Neural progenitor cell (in vitro differentiated cells): Measurements from ENCODE around the gene ACSM5. TPM values are rescaled to one million over a fixed set of nuclear protein-coding genes. Genes with fewer than 3 reads are reported as not detected.
A peak's percentile ranks its signal among the peaks of the same experiment; 100 is the strongest.

ENCODE experiments used
- DNase-seq: peaks from one replicate; pipeline ENCODE4 v3.0.0-alpha.2; 2016; ENCODE audit warnings: low spot score
- H2AFZ ChIP-seq: fragments of 200-600 bp; sonication (generic); replicated peaks from 2 replicates; pipeline ENCODE4 v1.6.1; 2016; ENCODE audit warnings: antibody characterized with exemption
- H3F3A ChIP-seq: fragments of 200-600 bp; sonication (generic); 2 replicates; pipeline ENCODE4 v1.6.1; 2016; ENCODE audit warnings: antibody characterized with exemption, low read depth
- H3K27ac ChIP-seq: fragments of 200-600 bp; sonication (generic); 2 replicates; pipeline ENCODE4 v1.5.1; 2016; ENCODE audit warnings: mild to moderate bottlenecking
- H3K27me3 ChIP-seq: fragments of 200-600 bp; sonication (generic); 2 replicates; pipeline ENCODE4 v1.6.1; 2016; ENCODE audit warnings: mild to moderate bottlenecking, moderate library complexity
- H3K36me3 ChIP-seq: fragments of 200-600 bp; sonication (generic); 2 replicates; pipeline ENCODE4 v1.5.1; 2016
- H3K4me1 ChIP-seq: fragments of 200-600 bp; sonication (generic); 2 replicates; pipeline ENCODE4 v1.6.1; 2016; ENCODE audit warnings: mixed run types
- H3K4me2 ChIP-seq: fragments of 200-600 bp; sonication (generic); 2 replicates; pipeline ENCODE4 v1.6.1; 2016
- H3K4me3 ChIP-seq: fragments of 200-600 bp; sonication (generic); 2 replicates; pipeline ENCODE4 v1.5.1; 2016
- H3K79me2 ChIP-seq: fragments of 200-600 bp; sonication (generic); 2 replicates; pipeline ENCODE4 v1.6.1; 2016; ENCODE audit warnings: low read depth
- H3K9ac ChIP-seq: fragments of 200-600 bp; sonication (generic); 2 replicates; pipeline ENCODE4 v1.6.1; 2016
- H3K9me3 ChIP-seq: fragments of 200-600 bp; sonication (generic); 2 replicates; pipeline ENCODE4 v1.5.1; 2016; ENCODE audit warnings: low read depth
- H4K20me1 ChIP-seq: fragments of 200-600 bp; sonication (generic); 2 replicates; pipeline ENCODE4 v1.6.1; 2016; ENCODE audit warnings: low read depth
- H3K27ac Mint-ChIP-seq: 3 replicates; pipeline ENCODE4 v1.8.0; 2021; ENCODE audit warnings: mixed read lengths
- H3K27me3 Mint-ChIP-seq: 2 replicates; pipeline ENCODE4 v1.8.0; 2022; ENCODE audit warnings: low read depth, mild to moderate bottlenecking, inconsistent platforms, moderate library complexity, mixed read lengths; ENCODE audit not compliant: insufficient read depth
- H3K36me3 Mint-ChIP-seq: 3 replicates; pipeline ENCODE4 v1.8.0; 2021; ENCODE audit warnings: mixed read lengths
- H3K4me1 Mint-ChIP-seq: 3 replicates; pipeline ENCODE4 v1.8.0; 2021; ENCODE audit warnings: mixed read lengths
- H3K4me3 Mint-ChIP-seq: 3 replicates; pipeline ENCODE4 v1.8.0; 2021; ENCODE audit warnings: mild to moderate bottlenecking, moderate library complexity, mixed read lengths
- H3K9me3 Mint-ChIP-seq: 3 replicates; pipeline ENCODE4 v1.8.0; 2020; ENCODE audit warnings: mixed read lengths
- CTCF ChIP-seq: fragments of 200-600 bp; sonication (generic); IDR thresholded peaks from 2 replicates; pipeline ENCODE4 v1.5.1; 2017; ENCODE audit warnings: antibody characterized with exemption, mild to moderate bottlenecking
- EZH2 ChIP-seq: fragments of 200-600 bp; sonication (generic); IDR thresholded peaks from 2 replicates; pipeline ENCODE4 v1.6.1; 2017; ENCODE audit warnings: antibody characterized with exemption, mild to moderate bottlenecking, moderate library complexity
- EZH2phosphoT487 ChIP-seq: fragments of 200-600 bp; sonication (generic); IDR thresholded peaks from 2 replicates; pipeline ENCODE4 v1.6.1; 2017; ENCODE audit warnings: antibody characterized with exemption
- total RNA-seq: library from RNA; depleted of rRNA; stranded (reverse); fragments of >200 nt; gene quantifications from 2 replicates; pipeline ENCODE4 v1.2.3, GENCODE V29; 2015; ENCODE audit warnings: low replicate concordance

The ACSM5 gene
- total RNA-seq, 1 donor from 2014 or later: not detected

GRCh38 chr16:20388854-20389253 lies 20.5 kb upstream of the ACSM5 start:
- no peak for DNase-seq
- Histone ChIP-seq H4K20me1 (no peaks in the 10 kb centered on the region), H3K36me3 (no peaks in the 10 kb centered on the region), H2AFZ (no peak overlapping the region), H3K27me3 (peaks cover 13% of the 10 kb centered on the region), H3K4me3 (no peak overlapping the region), H3K79me2 (no peaks in the 10 kb centered on the region), H3K9me3 (no peaks in the 10 kb centered on the region), H3F3A (no peaks in the 10 kb centered on the region), H3K4me2 (no peak overlapping the region), H3K27ac (no peak overlapping the region), H3K4me1 (peaks cover 5% of the 10 kb centered on the region), H3K9ac (no peak overlapping the region)
- H3K4me3 Mint-ChIP-seq: no peak overlapping the region
- H3K9me3 Mint-ChIP-seq: no peaks in the 10 kb centered on the region
- peaks cover 40% of the 10 kb centered on the region for H3K4me1 Mint-ChIP-seq
- H3K27ac Mint-ChIP-seq: no peak overlapping the region
- no peak for TF ChIP-seq CTCF
- no peak for TF ChIP-seq EZH2phosphoT487
- TF ChIP-seq EZH2: no peak
- H3K36me3 Mint-ChIP-seq: no peaks in the 10 kb centered on the region
- peaks cover 5% of the 10 kb centered on the region for H3K27me3 Mint-ChIP-seq

- no peak overlapping the region for H2AFZ ChIP-seq
Observed at GRCh38 chr16:20391045-20391444, 18.3 kb upstream of the ACSM5 start.

GRCh38 chr16:20393801-20394577 lies 15.3 kb upstream of the ACSM5 start:
- Histone ChIP-seq H4K20me1 (no peaks in the 10 kb centered on the region), H3K4me2 (no peak overlapping the region), H3K4me3 (no peak overlapping the region), H3K27me3 (no peaks in the 10 kb centered on the region), H2AFZ (no peak overlapping the region), H3K36me3 (no peaks in the 10 kb centered on the region), H3K9me3 (no peaks in the 10 kb centered on the region), H3F3A (no peaks in the 10 kb centered on the region), H3K79me2 (no peaks in the 10 kb centered on the region), H3K4me1 (no peaks in the 10 kb centered on the region), H3K27ac (no peak overlapping the region), H3K9ac (no peak overlapping the region)
- Mint-ChIP-seq H3K4me3 (no peak overlapping the region), H3K27me3 (peaks cover 5% of the 10 kb centered on the region), H3K27ac (peak overlapping the region; percentile 12), H3K36me3 (no peaks in the 10 kb centered on the region), H3K4me1 (peaks cover 26% of the 10 kb centered on the region), H3K9me3 (no peaks in the 10 kb centered on the region)
- TF ChIP-seq EZH2 (no peak), CTCF (no peak), EZH2phosphoT487 (no peak)
- DNase-seq: no peak

More at GRCh38 chr16:20391045-20391444, 18.3 kb upstream of the ACSM5 start:
- H4K20me1 ChIP-seq: no peaks in the 10 kb centered on the region
- no peaks in the 10 kb centered on the region for H3K36me3 Mint-ChIP-seq
- no peak overlapping the region for H3K4me3 ChIP-seq
- H3K4me1 ChIP-seq: peaks cover 3% of the 10 kb centered on the region
- H3K27me3 ChIP-seq: peaks cover 12% of the 10 kb centered on the region
- H3K4me1 Mint-ChIP-seq: peaks cover 33% of the 10 kb centered on the region
- no peak overlapping the region for H3K27ac ChIP-seq
- H3K27me3 Mint-ChIP-seq: peaks cover 5% of the 10 kb centered on the region
- TF ChIP-seq CTCF: no peak
- no peak for TF ChIP-seq EZH2phosphoT487
- no peak for TF ChIP-seq EZH2
- H3K4me2 ChIP-seq: no peak overlapping the region
- H3K9me3 Mint-ChIP-seq: no peaks in the 10 kb centered on the region
- H3F3A ChIP-seq: no peaks in the 10 kb centered on the region
- no peaks in the 10 kb centered on the region for H3K9me3 ChIP-seq
- DNase-seq: no peak
- no peaks in the 10 kb centered on the region for H3K79me2 ChIP-seq
- no peak overlapping the region for H3K27ac Mint-ChIP-seq
- no peak overlapping the region for H3K4me3 Mint-ChIP-seq
- H3K36me3 ChIP-seq: no peaks in the 10 kb centered on the region
- H3K9ac ChIP-seq: no peak overlapping the region
